ENCODE results near the gene WAS. TPM values are rescaled to one million over a fixed set of nuclear protein-coding genes. Genes with fewer than 3 reads are reported as not detected.
A peak's percentile ranks its signal among the peaks of the same experiment; 100 is the strongest.
"Not testable (repeated sequence)": the region's sequence is repeated elsewhere in the genome, so short reads cannot be mapped to it uniquely, and the experiment has no call there.

Gene WAS
- 6.3 TPM for polyA plus RNA-seq
- long read RNA-seq, donor 1: 0 reads
- long read RNA-seq, donor 2: 0 reads
- long read RNA-seq, donor 3, partial matches to known transcripts: 0 of 2 reads
- long read RNA-seq, donor 3, other reads (novel, unspliced or antisense): 0 of 2 reads
- long read RNA-seq, donor 4: 0 reads
- long read RNA-seq, donor 5: 0 reads
- long read RNA-seq, donor 6, partial matches to known transcripts: 0 of 1 reads
- long read RNA-seq, donor 6, other reads (novel, unspliced or antisense): 0 of 1 reads
- long read RNA-seq, donor 7: 0 reads
- long read RNA-seq, donor 8, partial matches to known transcripts: 0 of 1 reads
- long read RNA-seq, donor 8, other reads (novel, unspliced or antisense): 0 of 1 reads
- long read RNA-seq, donor 9, partial matches to known transcripts: 0 of 1 reads
- long read RNA-seq, donor 9, other reads (novel, unspliced or antisense): 0 of 1 reads
- long read RNA-seq, donor 10, partial matches to known transcripts: 0 of 1 reads
- long read RNA-seq, donor 10, other reads (novel, unspliced or antisense): 0 of 1 reads
- long read RNA-seq, donor 11: 0 reads

GRCh38 chrX:48683411-48683982 is at the start of gene WAS:
Gene WAS, plus strand, starts transcription at chrX:48683799. Its CDS starts 55 bp downstream, at chrX:48683854.
- peaks cover 2% of the 10 kb centered on the region for H3K4me1 ChIP-seq (ENCODE audit: control insufficient read depth, insufficient read depth, low read length)
- H3K27ac ChIP-seq (ENCODE audit: low read length): no peak within 1 kb of the TSS
- peak in 1 of 2 donors; percentile 2 for DNase-seq
- peak within 1 kb of the TSS; percentile 16 for H3K4me3 ChIP-seq (ENCODE audit: low read length)
- H3K36me3 ChIP-seq (ENCODE audit: control insufficient read depth, insufficient read depth, low read length): no peaks in the 10 kb centered on the region
- no peaks in the 10 kb centered on the region for H3K9me3 ChIP-seq (ENCODE audit: control insufficient read depth, low read depth, low read length)
- WGBS (ENCODE audit: insufficient coverage, low lambda C conversion rate): no CpG with 5 or more reads among the region's 13 CpGs
- no peaks in the 10 kb centered on the region for H3K27me3 ChIP-seq (ENCODE audit: control insufficient read depth, insufficient read depth, low read length)

- H3K36me3 ChIP-seq (ENCODE audit: control insufficient read depth, insufficient read depth, low read length): no peaks in the 10 kb centered on the region
- no CpG with 5 or more reads among the region's 1 CpG for WGBS (ENCODE audit: insufficient coverage, low lambda C conversion rate)
- no peak overlapping the region for H3K4me3 ChIP-seq (ENCODE audit: low read length)
- no peaks in the 10 kb centered on the region for H3K9me3 ChIP-seq (ENCODE audit: control insufficient read depth, low read depth, low read length)
- peaks cover 4% of the 10 kb centered on the region for H3K4me1 ChIP-seq (ENCODE audit: control insufficient read depth, insufficient read depth, low read length)
- DNase-seq: no peak
- no peak overlapping the region for H3K27ac ChIP-seq (ENCODE audit: low read length)
- H3K27me3 ChIP-seq (ENCODE audit: control insufficient read depth, insufficient read depth, low read length): no peaks in the 10 kb centered on the region
Observed at GRCh38 chrX:48636301-48636700, 47.3 kb upstream of the WAS start.

- Histone ChIP-seq H3K4me1 (ENCODE audit: control insufficient read depth, insufficient read depth, low read length) (peaks cover 1% of the 10 kb centered on the region), H3K9me3 (ENCODE audit: control insufficient read depth, low read depth, low read length) (no peaks in the 10 kb centered on the region), H3K4me3 (ENCODE audit: low read length) (no peak overlapping the region), H3K36me3 (ENCODE audit: control insufficient read depth, insufficient read depth, low read length) (no peaks in the 10 kb centered on the region), H3K27me3 (ENCODE audit: control insufficient read depth, insufficient read depth, low read length) (no peaks in the 10 kb centered on the region), H3K27ac (ENCODE audit: low read length) (no peak overlapping the region)
- DNase-seq: no peak
- WGBS (ENCODE audit: insufficient coverage, low lambda C conversion rate): no CpG with 5 or more reads among the region's 2 CpGs
Observed at GRCh38 chrX:48636776-48637175, 46.8 kb upstream of the WAS start.

- H3K27ac ChIP-seq (ENCODE audit: low read length): no peak overlapping the region
- peaks cover 5% of the 10 kb centered on the region for H3K4me1 ChIP-seq (ENCODE audit: control insufficient read depth, insufficient read depth, low read length)
- no peaks in the 10 kb centered on the region for H3K9me3 ChIP-seq (ENCODE audit: control insufficient read depth, low read depth, low read length)
- no peak overlapping the region for H3K4me3 ChIP-seq (ENCODE audit: low read length)
- WGBS (ENCODE audit: insufficient coverage, low lambda C conversion rate): 100% methylated on average over 1 of the region's 7 CpGs
- no peaks in the 10 kb centered on the region for H3K36me3 ChIP-seq (ENCODE audit: control insufficient read depth, insufficient read depth, low read length)
- H3K27me3 ChIP-seq (ENCODE audit: control insufficient read depth, insufficient read depth, low read length): no peaks in the 10 kb centered on the region
- DNase-seq: no peak
Observed at GRCh38 chrX:48645669-48646068, 37.9 kb upstream of the WAS start.

GRCh38 chrX:48648336-48648751 is 35.3 kb upstream of the WAS start:
- Histone ChIP-seq H3K4me1 (ENCODE audit: control insufficient read depth, insufficient read depth, low read length) (peaks cover 5% of the 10 kb centered on the region), H3K36me3 (ENCODE audit: control insufficient read depth, insufficient read depth, low read length) (no peaks in the 10 kb centered on the region), H3K9me3 (ENCODE audit: control insufficient read depth, low read depth, low read length) (no peaks in the 10 kb centered on the region), H3K4me3 (ENCODE audit: low read length) (no peak overlapping the region), H3K27me3 (ENCODE audit: control insufficient read depth, insufficient read depth, low read length) (peaks cover 5% of the 10 kb centered on the region), H3K27ac (ENCODE audit: low read length) (peak overlapping the region; percentile 44)
- no CpG with 5 or more reads among the region's 6 CpGs for WGBS (ENCODE audit: insufficient coverage, low lambda C conversion rate)
- DNase-seq: peak; percentile 19 to 27

GRCh38 chrX:48649102-48649501 is 34.5 kb upstream of the WAS start:
- H3K4me1 ChIP-seq (ENCODE audit: control insufficient read depth, insufficient read depth, low read length): peaks cover 5% of the 10 kb centered on the region
- H3K27ac ChIP-seq (ENCODE audit: low read length): peak overlapping the region; percentile 73
- H3K9me3 ChIP-seq (ENCODE audit: control insufficient read depth, low read depth, low read length): no peaks in the 10 kb centered on the region
- H3K27me3 ChIP-seq (ENCODE audit: control insufficient read depth, insufficient read depth, low read length): peaks cover 7% of the 10 kb centered on the region
- DNase-seq: peak; percentile 55 to 79
- H3K36me3 ChIP-seq (ENCODE audit: control insufficient read depth, insufficient read depth, low read length): no peaks in the 10 kb centered on the region
- H3K4me3 ChIP-seq (ENCODE audit: low read length): no peak overlapping the region
- WGBS (ENCODE audit: insufficient coverage, low lambda C conversion rate): no CpG with 5 or more reads among the region's 3 CpGs

GRCh38 chrX:48652055-48652579 is 31.5 kb upstream of the WAS start:
- H3K9me3 ChIP-seq (ENCODE audit: control insufficient read depth, low read depth, low read length); H3K27ac ChIP-seq (ENCODE audit: low read length); H3K4me1 ChIP-seq (ENCODE audit: control insufficient read depth, insufficient read depth, low read length); H3K4me3 ChIP-seq (ENCODE audit: low read length); H3K36me3 ChIP-seq (ENCODE audit: control insufficient read depth, insufficient read depth, low read length); DNase-seq: not testable (repeated sequence)
- no CpG with 5 or more reads among the region's 5 CpGs for WGBS (ENCODE audit: insufficient coverage, low lambda C conversion rate)
- H3K27me3 ChIP-seq (ENCODE audit: control insufficient read depth, insufficient read depth, low read length): peaks cover 10% of the 10 kb centered on the region

- not testable (repeated sequence) for H3K4me3 ChIP-seq (ENCODE audit: low read length); H3K4me1 ChIP-seq (ENCODE audit: control insufficient read depth, insufficient read depth, low read length); H3K9me3 ChIP-seq (ENCODE audit: control insufficient read depth, low read depth, low read length); DNase-seq; H3K36me3 ChIP-seq (ENCODE audit: control insufficient read depth, insufficient read depth, low read length); H3K27ac ChIP-seq (ENCODE audit: low read length)
- H3K27me3 ChIP-seq (ENCODE audit: control insufficient read depth, insufficient read depth, low read length): peaks cover 10% of the 10 kb centered on the region
- no CpG with 5 or more reads among the region's 19 CpGs for WGBS (ENCODE audit: insufficient coverage, low lambda C conversion rate)
Observed at GRCh38 chrX:48654746-48655145, 28.9 kb upstream of the WAS start.

GRCh38 chrX:48659686-48660085 is 23.9 kb upstream of the WAS start:
- DNase-seq; H3K36me3 ChIP-seq (ENCODE audit: control insufficient read depth, insufficient read depth, low read length); H3K27ac ChIP-seq (ENCODE audit: low read length); H3K9me3 ChIP-seq (ENCODE audit: control insufficient read depth, low read depth, low read length); H3K27me3 ChIP-seq (ENCODE audit: control insufficient read depth, insufficient read depth, low read length); H3K4me1 ChIP-seq (ENCODE audit: control insufficient read depth, insufficient read depth, low read length); H3K4me3 ChIP-seq (ENCODE audit: low read length): not testable (repeated sequence)
- no CpG with 5 or more reads among the region's 34 CpGs for WGBS (ENCODE audit: insufficient coverage, low lambda C conversion rate)

GRCh38 chrX:48663241-48663640 is 20.4 kb upstream of the WAS start:
- Histone ChIP-seq H3K9me3 (ENCODE audit: control insufficient read depth, low read depth, low read length) (peaks cover 10% of the 10 kb centered on the region), H3K4me3 (ENCODE audit: low read length) (no peak overlapping the region), H3K36me3 (ENCODE audit: control insufficient read depth, insufficient read depth, low read length) (no peaks in the 10 kb centered on the region), H3K27ac (ENCODE audit: low read length) (no peak overlapping the region), H3K4me1 (ENCODE audit: control insufficient read depth, insufficient read depth, low read length) (no peaks in the 10 kb centered on the region), H3K27me3 (ENCODE audit: control insufficient read depth, insufficient read depth, low read length) (no peaks in the 10 kb centered on the region)
- WGBS (ENCODE audit: insufficient coverage, low lambda C conversion rate): no CpG with 5 or more reads among the region's 1 CpG
- DNase-seq: no peak

All from large intestine (tissue), 12 donors.